AG09309 (cell line): ENCODE measurements around the gene HAUS3.

Source experiments
- DNase-seq: peaks from one replicate; pipeline ENCODE4 v3.0.0-alpha.2; 2010; ENCODE audit warnings: low read depth
- H3K4me3 ChIP-seq: 2 replicates; pipeline ENCODE4 v1.5.1; 2011; ENCODE audit warnings: mild to moderate bottlenecking, low read depth, low read length, moderate library complexity; ENCODE audit not compliant: control insufficient read depth
- CTCF ChIP-seq: IDR thresholded peaks from 2 replicates; pipeline ENCODE4 v1.5.1; 2011; ENCODE audit warnings: mild to moderate bottlenecking, low read depth, low read length, inconsistent platforms; ENCODE audit not compliant: insufficient read depth, control insufficient read depth; ENCODE audit errors: missing control alignments

Gene HAUS3

GRCh38 chr4:2288051-2288541, 46.2 kb upstream of the HAUS3 start:
- no peak for TF ChIP-seq CTCF
- no peak for DNase-seq
- no peak overlapping the region for H3K4me3 ChIP-seq

- no peak for TF ChIP-seq CTCF
- no peak overlapping the region for H3K4me3 ChIP-seq
- no peak for DNase-seq
Observed at GRCh38 chr4:2287594-2287915, 45.6 kb upstream of the HAUS3 start.

- no peak overlapping the region for H3K4me3 ChIP-seq
- no peak for DNase-seq
- TF ChIP-seq CTCF = no peak
Observed at GRCh38 chr4:2286904-2287593, 45.1 kb upstream of the HAUS3 start.

GRCh38 chr4:2285613-2286381, 43.9 kb upstream of the HAUS3 start:
- no peak for DNase-seq
- TF ChIP-seq CTCF = no peak

GRCh38 chr4:2284934-2285612, 43.2 kb upstream of the HAUS3 start:
- no peak for TF ChIP-seq CTCF
- no peak overlapping the region for H3K4me3 ChIP-seq
- DNase-seq = peak; percentile 16

More at GRCh38 chr4:2285613-2286381, 43.9 kb upstream of the HAUS3 start:
- H3K4me3 ChIP-seq = no peak overlapping the region

- H3K4me3 ChIP-seq = no peak overlapping the region
- no peak for DNase-seq
- no peak for TF ChIP-seq CTCF
Observed at GRCh38 chr4:2284161-2284933, 42.4 kb upstream of the HAUS3 start.
